MCF 10A (cell line): ENCODE measurements around the gene TMEFF1. TPM values are rescaled to one million over a fixed set of nuclear protein-coding genes. Genes with fewer than 3 reads are reported as not detected.

Experiments
- BruUV-seq: library from RNA; stranded (reverse); fragments of 400-500 nt; replicated peaks from 2 replicates; lab custom pipeline; 2021; lab: Mats Ljungman, UMichigan
- CTCF ChIA-PET: fragments of 300-600 bp; sonication (Branson Sonifier 250); formaldehyde crosslinking; extraction: SDS; loops from one replicate; lab custom pipeline; 2021; ENCODE audit warnings: antibody characterized with exemption, inconsistent platforms; lab: Yijun Ruan, JAX
- POLR2A ChIA-PET: fragments of 300-600, 350-650 bp; sonication (Branson Sonifier 250); formaldehyde crosslinking; extraction: SDS; loops from one replicate; lab custom pipeline; 2020; ENCODE audit warnings: antibody characterized with exemption, inconsistent platforms; lab: Yijun Ruan, JAX
- DNase-seq: peaks from one replicate; pipeline ENCODE4 v3.0.0-alpha.2; 2018; ENCODE audit not compliant: unreplicated experiment
- H3K27ac Mint-ChIP-seq: one replicate; pipeline ENCODE4 v1.8.0; 2022; ENCODE audit warnings: mild to moderate bottlenecking, low read depth, mixed read lengths; ENCODE audit not compliant: unreplicated experiment
- H3K27me3 Mint-ChIP-seq: one replicate; pipeline ENCODE4 v1.8.0; 2022; ENCODE audit warnings: mixed read lengths; ENCODE audit not compliant: insufficient read depth, unreplicated experiment
- H3K36me3 Mint-ChIP-seq: one replicate; pipeline ENCODE4 v1.8.0; 2022; ENCODE audit warnings: mild to moderate bottlenecking, moderate library complexity, mixed read lengths; ENCODE audit not compliant: insufficient read depth, unreplicated experiment
- H3K4me1 Mint-ChIP-seq: one replicate; pipeline ENCODE4 v1.8.0; 2022; ENCODE audit warnings: mixed read lengths; ENCODE audit not compliant: insufficient read depth, unreplicated experiment
- H3K4me3 Mint-ChIP-seq: one replicate; pipeline ENCODE4 v1.8.0; 2022; ENCODE audit warnings: mild to moderate bottlenecking, moderate library complexity, mixed read lengths; ENCODE audit not compliant: unreplicated experiment
- H3K9me3 Mint-ChIP-seq: one replicate; pipeline ENCODE4 v1.8.0; 2022; ENCODE audit warnings: mixed read lengths; ENCODE audit not compliant: unreplicated experiment
- CTCF ChIP-seq: fragments of 200-600 bp; IDR thresholded peaks from one replicate; pipeline ENCODE4 v1.8.0; 2022; ENCODE audit warnings: antibody characterized with exemption, mild to moderate bottlenecking; ENCODE audit not compliant: unreplicated experiment
- intact Hi-C: fragments of 100-400 bp; cut with micrococcal nuclease; formaldehyde crosslinking; loops from 2 replicates; pipeline ENCODE4 v1.14.1; 2022
- total RNA-seq: library from RNA; stranded (reverse); gene quantifications from 2 replicates; pipeline ENCODE4 v1.2.3, GENCODE V29; 2022

Gene TMEFF1
- total RNA-seq, 1 experiment from 2014 or later = 0.28 TPM

GRCh38 chr9:100587375-100587774 is 114.4 kb downstream of the TMEFF1 start:
- intact Hi-C loops = no loop called here
- H3K4me3 Mint-ChIP-seq = no peak overlapping the region
- no peaks in the 10 kb centered on the region for H3K27me3 Mint-ChIP-seq
- no peak overlapping the region for H3K27ac Mint-ChIP-seq
- ChIA-PET POLR2A (interaction anchor here (0.9 kb wide), 1 partner anchor 15 kb away, joined by 3 read pairs; no protein-coding TSS in a partner anchor), CTCF (interaction anchor here (1.1 to 4.8 kb wide), 3 partner anchors 9 to 153 kb away, joined by 3 to 29 read pairs (median 3); no protein-coding TSS in a partner anchor)
- H3K4me1 Mint-ChIP-seq = no peaks in the 10 kb centered on the region
- no TSS peak for BruUV-seq
- DNase-seq = no peak
- no peak for TF ChIP-seq CTCF
- H3K36me3 Mint-ChIP-seq = no peaks in the 10 kb centered on the region
- no peaks in the 10 kb centered on the region for H3K9me3 Mint-ChIP-seq

- no peak for DNase-seq
- H3K9me3 Mint-ChIP-seq = no peaks in the 10 kb centered on the region
- no TSS peak for BruUV-seq
- no peak for TF ChIP-seq CTCF
- H3K36me3 Mint-ChIP-seq = no peaks in the 10 kb centered on the region
- intact Hi-C loops = no loop called here
- H3K4me3 Mint-ChIP-seq = no peak overlapping the region
- H3K4me1 Mint-ChIP-seq = no peaks in the 10 kb centered on the region
- ChIA-PET POLR2A (no interaction called here), CTCF (interaction anchor here (0.5 to 4.8 kb wide), 6 partner anchors 11 to 725 kb away, joined by 3 to 29 read pairs (median 4); no protein-coding TSS in a partner anchor)
- H3K27me3 Mint-ChIP-seq = no peaks in the 10 kb centered on the region
- no peak overlapping the region for H3K27ac Mint-ChIP-seq
Measured at GRCh38 chr9:100589582-100589981, 116.6 kb downstream of the TMEFF1 start.

- Mint-ChIP-seq H3K4me1 (no peaks in the 10 kb centered on the region), H3K4me3 (no peak overlapping the region), H3K36me3 (no peaks in the 10 kb centered on the region), H3K27ac (no peak overlapping the region), H3K27me3 (no peaks in the 10 kb centered on the region), H3K9me3 (no peaks in the 10 kb centered on the region)
- ChIA-PET CTCF (interaction anchor here (1.0 to 4.8 kb wide), 4 partner anchors 10 to 1406 kb away, joined by 3 to 29 read pairs (median 6); no protein-coding TSS in a partner anchor), POLR2A (no interaction called here)
- TF ChIP-seq CTCF = no peak
- intact Hi-C loops = no loop called here
- DNase-seq = no peak
- BruUV-seq = no TSS peak
Measured at GRCh38 chr9:100590481-100590880, 117.5 kb downstream of the TMEFF1 start.

- POLR2A ChIA-PET = interaction anchor here (0.7 kb wide), 1 partner anchor 1182 kb away, joined by 3 read pairs; no protein-coding TSS in a partner anchor
- H3K4me3 Mint-ChIP-seq = no peak overlapping the region
- no peak for TF ChIP-seq CTCF
Measured at GRCh38 chr9:100591139-100591538, 118.2 kb downstream of the TMEFF1 start.

More at GRCh38 chr9:100591139-100591538, 118.2 kb downstream of the TMEFF1 start:
- DNase-seq = no peak
- intact Hi-C loops = no loop called here
- no peaks in the 10 kb centered on the region for H3K27me3 Mint-ChIP-seq
- H3K9me3 Mint-ChIP-seq = no peaks in the 10 kb centered on the region
- no TSS peak for BruUV-seq
- H3K27ac Mint-ChIP-seq = no peak overlapping the region
- CTCF ChIA-PET = interaction anchor here (0.6 to 4.8 kb wide), 7 partner anchors 9 to 1406 kb away, joined by 3 to 29 read pairs (median 4); partner anchors contain the start of gene TEX10
- no peaks in the 10 kb centered on the region for H3K36me3 Mint-ChIP-seq
- no peaks in the 10 kb centered on the region for H3K4me1 Mint-ChIP-seq
